GM20000 (cell line): ENCODE results near the gene ELP1.
A peak's percentile ranks its signal among the peaks of the same experiment; 100 is the strongest.

Experiments used
- DNase-seq: peaks from one replicate; pipeline ENCODE4 v3.0.0; 2012; ENCODE audit warnings: low spot score
- CTCF ChIP-seq: IDR thresholded peaks from 2 replicates; pipeline ENCODE4 v1.5.1; 2012; ENCODE audit warnings: mild to moderate bottlenecking, control low read depth; ENCODE audit errors: extremely low read depth, missing control alignments

ELP1 gene

GRCh38 chr9:108951578-108951977 is 17.7 kb upstream of the ELP1 start:
- no peak for DNase-seq
- no peak for TF ChIP-seq CTCF

- no peak for TF ChIP-seq CTCF
- DNase-seq = no peak
Observed at GRCh38 chr9:108950168-108950567, 16.2 kb upstream of the ELP1 start.

- TF ChIP-seq CTCF = no peak
Observed at GRCh38 chr9:108939975-108940374, 6.1 kb upstream of the ELP1 start.

GRCh38 chr9:108937561-108938305 is 3.8 kb upstream of the ELP1 start:
- TF ChIP-seq CTCF = no peak
- no peak for DNase-seq

More at GRCh38 chr9:108939975-108940374, 6.1 kb upstream of the ELP1 start:
- no peak for DNase-seq

GRCh38 chr9:108934323-108934893 is 484 bp upstream of the ELP1 start, which contains the start of gene ABITRAM:
TSS of gene ABITRAM (plus strand) at chr9:108934400. CDS start at chr9:108934487, 87 bp downstream.
- no peak for TF ChIP-seq CTCF
- DNase-seq = peak; percentile 92

- DNase-seq = no peak
- no peak for TF ChIP-seq CTCF
Observed at GRCh38 chr9:108933231-108933717, 650 bp downstream of the ELP1 start.

- DNase-seq = no peak
- TF ChIP-seq CTCF = no peak
Observed at GRCh38 chr9:108928386-108928785, 5.5 kb downstream of the ELP1 start.
